HepG2 (cell line): Measurements from ENCODE around the gene PHB1. TPM values are rescaled to one million over a fixed set of nuclear protein-coding genes. Genes with fewer than 3 reads are reported as not detected.

Source experiments
- ATAC-seq: fragments of 200-7000 bp; cut with Tn5 transposase; 3 replicates; pipeline ENCODE4 v1.9.1; 2020; ENCODE audit warnings: mild to moderate bottlenecking, moderate library complexity
- BruUV-seq: library from RNA; stranded (reverse); fragments of 400-500 nt; replicated peaks from 2 replicates; lab custom pipeline; 2021; lab: Mats Ljungman, UMichigan
- CTCF ChIA-PET: fragments of 300-600 bp; formaldehyde crosslinking; extraction: SDS; loops from one replicate; lab custom pipeline; 2021; ENCODE audit warnings: low total read pairs, inconsistent platforms, low intra/inter-chr PET ratio; lab: Yijun Ruan, JAX
- POLR2A ChIA-PET: fragments of 350-600 bp; sonication (Branson Sonifier 250); formaldehyde crosslinking; loops from one replicate; lab custom pipeline; 2020; ENCODE audit warnings: antibody characterized with exemption, inconsistent platforms; lab: Yijun Ruan, JAX
- DNase-seq: peaks from one replicate; pipeline ENCODE4 v3.0.0-alpha.2; 2015; ENCODE audit warnings: low spot score
- FAIRE-seq: peaks from 3 replicates; lab custom pipeline; 2011; peaks lifted over from hg19 to GRCh38; lab: Jason Lieb, UNC
- H2AFZ ChIP-seq: one replicate; pipeline ENCODE4 v1.6.1; 2011; ENCODE audit warnings: low read length, inconsistent platforms
- H3K27ac ChIP-seq: fragments of 300-600 bp; 3 replicates; pipeline ENCODE4 v1.8.0; 2011; ENCODE audit warnings: mixed run types, mild to moderate bottlenecking, mixed read lengths, low read length, inconsistent platforms; ENCODE audit not compliant: insufficient read depth; ENCODE audit errors: extremely low read length
- H3K27me3 ChIP-seq, 2 experiments: fragments of 200-600 bp in 1 of 2; 2 replicates in 1 of 2; 3 replicates in 1 of 2; pipeline versions ENCODE4 v1.6.0 to v1.8.0; 2011; ENCODE audit warnings: low read length in 2 of 2, mild to moderate bottlenecking in 2 of 2, moderate library complexity in 2 of 2, inconsistent platforms in 1 of 2; ENCODE audit not compliant: insufficient read depth in 2 of 2, control insufficient read depth in 1 of 2
- H3K36me3 ChIP-seq, 2 experiments: fragments of 200-600 bp in 1 of 2; replicated peaks in 1 of 2; 2 replicates in 1 of 2; 3 replicates in 1 of 2; pipeline versions ENCODE4 v1.5.1 to v1.8.0; 2011; ENCODE audit warnings: low read length in 2 of 2, inconsistent platforms in 1 of 2; ENCODE audit not compliant: insufficient read depth in 2 of 2, control insufficient read depth in 1 of 2
- H3K4me1 ChIP-seq: 2 replicates; pipeline ENCODE4 v1.5.1; 2012; ENCODE audit warnings: low read length, inconsistent platforms; ENCODE audit not compliant: insufficient read depth
- H3K4me2 ChIP-seq: 2 replicates; pipeline ENCODE4 v1.6.0; 2011; ENCODE audit warnings: low read depth, low read length, inconsistent platforms
- H3K4me3 ChIP-seq, 3 experiments: fragments of 200-600 bp in 1 of 3; sonication (generic), shearing (Covaris generic) in 1 of 3; replicated peaks in 1 of 3; 2 replicates each; pipeline ENCODE4 v1.5.1; 2011 to 2016; ENCODE audit warnings: low read length in 3 of 3, inconsistent platforms in 2 of 3, low read depth in 2 of 3, mild to moderate bottlenecking in 2 of 3, control low read depth in 1 of 3, mixed read lengths in 1 of 3; ENCODE audit not compliant: insufficient read depth in 1 of 3
- H3K79me2 ChIP-seq: one replicate; pipeline ENCODE4 v1.6.1; 2011; ENCODE audit warnings: low read length, inconsistent platforms; ENCODE audit not compliant: insufficient read depth
- H3K9ac ChIP-seq: 2 replicates; pipeline ENCODE4 v1.6.0; 2011; ENCODE audit warnings: mild to moderate bottlenecking, low read depth, low read length, inconsistent platforms; ENCODE audit not compliant: insufficient read depth
- H3K9me3 ChIP-seq: 2 replicates; pipeline ENCODE4 v1.5.1; 2012; ENCODE audit warnings: mild to moderate bottlenecking, low read length
- H4K20me1 ChIP-seq: 2 replicates; pipeline ENCODE4 v1.6.0; 2011; ENCODE audit warnings: inconsistent platforms, mild to moderate bottlenecking, low read length, moderate library complexity; ENCODE audit not compliant: insufficient read depth
- MAZ ChIP-seq, 2 experiments: sonication (generic) in 1 of 2; formaldehyde crosslinking in 1 of 2; IDR thresholded peaks; 2 replicates each; pipeline versions ENCODE4 v1.5.0 to v1.6.1; 2012 to 2020; ENCODE audit warnings: low read depth in 2 of 2, mild to moderate bottlenecking in 2 of 2, borderline replicate concordance in 1 of 2, improper control_type of control experiment in 1 of 2, low read length in 1 of 2, missing genetic modification reagents in 1 of 2, moderate library complexity in 1 of 2
- NCOR1 ChIP-seq: fragments of 200-600 bp; sonication (generic); IDR thresholded peaks from 2 replicates; pipeline ENCODE4 v1.7.0; 2017; ENCODE audit warnings: antibody characterized with exemption, low read length, borderline replicate concordance
- POLR2A ChIP-seq, 2 experiments: IDR thresholded peaks; 2 replicates each; pipeline ENCODE4 v1.6.1; 2011; ENCODE audit warnings: low read depth in 2 of 2, low read length in 2 of 2, mild to moderate bottlenecking in 1 of 2, moderate library complexity in 1 of 2; ENCODE audit not compliant: insufficient read depth in 1 of 2
- SALL2 ChIP-seq: sonication (generic); formaldehyde crosslinking; IDR thresholded peaks from 2 replicates; pipeline ENCODE4 v1.8.1; 2023; ENCODE audit warnings: mild to moderate bottlenecking, missing genetic modification reagents, inconsistent platforms
- SP4 ChIP-seq: sonication (generic); formaldehyde crosslinking; IDR thresholded peaks from 2 replicates; pipeline ENCODE4 v1.8.1; 2023; ENCODE audit warnings: mild to moderate bottlenecking, missing genetic modification reagents
- SSRP1 ChIP-seq: IDR thresholded peaks from 2 replicates; pipeline ENCODE4 v1.6.1; 2016; ENCODE audit warnings: control low read depth
- YEATS4 ChIP-seq: sonication (generic); formaldehyde crosslinking; IDR thresholded peaks from 2 replicates; pipeline ENCODE4 v1.4.0; 2020; ENCODE audit warnings: missing genetic modification reagents, borderline replicate concordance
- ZBTB20 ChIP-seq: sonication (generic); formaldehyde crosslinking; IDR thresholded peaks from 2 replicates; pipeline ENCODE4 v1.8.1; 2023; ENCODE audit warnings: missing genetic modification reagents, low read depth, mild to moderate bottlenecking, borderline replicate concordance
- ZNF232 ChIP-seq: sonication (generic); formaldehyde crosslinking; IDR thresholded peaks from 2 replicates; pipeline ENCODE4 v1.4.0; 2020; ENCODE audit warnings: missing genetic modification reagents, borderline replicate concordance
- WGBS: methylation state at CpG from one replicate; pipeline ENCODE4 v1.1.6; 2017; ENCODE audit warnings: low lambda C conversion rate; 5-methylcytosine and 5-hydroxymethylcytosine counted together
- in situ Hi-C: cut with HindIII; loops from 2 replicates; pipeline ENCODE4 v1.10.0; 2017; ENCODE audit warnings: low pct_unique_long_range_greater_than_20kb; ENCODE audit not compliant: extremely low pct_ligation_motif_present
- intact Hi-C: fragments of 100-400 bp; cut with micrococcal nuclease; formaldehyde crosslinking; loops from one replicate; pipeline ENCODE4 v1.10.0; 2022; ENCODE audit not compliant: unreplicated experiment
- polyA plus RNA-seq, 8 experiments: library from polyadenylated mRNA; depleted of rRNA in 3 of 8; stranded (reverse) in 7 of 8; unstranded in 1 of 8; fragments of >200 nt; fragmentation: Illumina TruSeq in 4 of 8; extraction: Trizol in 4 of 8; gene quantifications; 2 replicates each; pipeline versions ENCODE4 v1.2.1 to v1.2.3, GENCODE V29; 2011 to 2016; ENCODE audit warnings: low read depth in 4 of 8, missing spikeins in 1 of 8, mixed read lengths in 1 of 8; ENCODE audit not compliant: insufficient read depth in 1 of 8
- total RNA-seq, 5 experiments: library from RNA; depleted of rRNA; stranded (reverse); fragments of >200 nt; fragmentation: Illumina TruSeq; extraction: Trizol; gene quantifications; 2 replicates each; pipeline ENCODE4 v1.2.3, GENCODE V29; 2016; ENCODE audit warnings: low read depth in 1 of 5
- TF ChIP-seq, protein P1 (sequence below): sonication (generic); formaldehyde crosslinking; IDR thresholded peaks from 2 replicates; pipeline ENCODE4 v1.5.0; 2020; ENCODE audit warnings: mild to moderate bottlenecking, missing genetic modification reagents
- TF ChIP-seq, protein P2 (sequence below): sonication (generic); formaldehyde crosslinking; IDR thresholded peaks from 2 replicates; pipeline ENCODE4 v1.5.0; 2020; ENCODE audit warnings: missing genetic modification reagents, mild to moderate bottlenecking, borderline replicate concordance
- TF ChIP-seq, protein P3 (sequence below): sonication (generic); formaldehyde crosslinking; IDR thresholded peaks from 2 replicates; pipeline ENCODE4 v1.4.0; 2020; ENCODE audit warnings: missing genetic modification reagents, mild to moderate bottlenecking, borderline replicate concordance
- TF ChIP-seq, protein P4 (sequence below): IDR thresholded peaks from 2 replicates; pipeline ENCODE4 v1.6.1; 2016; ENCODE audit warnings: missing biosample characterization, missing genetic modification reagents, low read depth

The PHB1 gene
- total and polyA plus RNA-seq, 2 of the 13 experiments (the other 11 are each of a cell fraction or from before 2014, with no cell fraction given) = 515 to 688 TPM

DNA sequence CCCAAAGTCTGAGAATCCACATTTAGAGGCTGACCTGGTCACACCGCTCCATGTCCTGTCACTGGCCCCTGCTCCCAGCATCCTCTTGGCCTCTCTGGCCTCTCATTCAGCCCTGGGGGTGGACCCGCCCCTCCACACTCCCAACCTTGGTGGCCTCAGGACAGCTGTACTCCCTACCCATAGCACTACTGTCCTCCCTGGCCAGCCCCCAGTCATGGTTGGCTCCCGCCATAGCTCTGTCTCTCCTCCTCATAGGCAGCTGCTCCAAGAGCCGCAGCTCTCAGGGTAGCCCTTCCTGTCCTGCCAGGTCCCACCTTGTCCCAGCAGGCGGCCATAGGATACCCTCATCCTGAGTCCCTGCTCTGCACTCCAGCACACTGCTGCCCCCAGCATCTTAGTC, 38.0 kb upstream of the PHB1 start (continued):
- TF ChIP-seq, protein P1, sequence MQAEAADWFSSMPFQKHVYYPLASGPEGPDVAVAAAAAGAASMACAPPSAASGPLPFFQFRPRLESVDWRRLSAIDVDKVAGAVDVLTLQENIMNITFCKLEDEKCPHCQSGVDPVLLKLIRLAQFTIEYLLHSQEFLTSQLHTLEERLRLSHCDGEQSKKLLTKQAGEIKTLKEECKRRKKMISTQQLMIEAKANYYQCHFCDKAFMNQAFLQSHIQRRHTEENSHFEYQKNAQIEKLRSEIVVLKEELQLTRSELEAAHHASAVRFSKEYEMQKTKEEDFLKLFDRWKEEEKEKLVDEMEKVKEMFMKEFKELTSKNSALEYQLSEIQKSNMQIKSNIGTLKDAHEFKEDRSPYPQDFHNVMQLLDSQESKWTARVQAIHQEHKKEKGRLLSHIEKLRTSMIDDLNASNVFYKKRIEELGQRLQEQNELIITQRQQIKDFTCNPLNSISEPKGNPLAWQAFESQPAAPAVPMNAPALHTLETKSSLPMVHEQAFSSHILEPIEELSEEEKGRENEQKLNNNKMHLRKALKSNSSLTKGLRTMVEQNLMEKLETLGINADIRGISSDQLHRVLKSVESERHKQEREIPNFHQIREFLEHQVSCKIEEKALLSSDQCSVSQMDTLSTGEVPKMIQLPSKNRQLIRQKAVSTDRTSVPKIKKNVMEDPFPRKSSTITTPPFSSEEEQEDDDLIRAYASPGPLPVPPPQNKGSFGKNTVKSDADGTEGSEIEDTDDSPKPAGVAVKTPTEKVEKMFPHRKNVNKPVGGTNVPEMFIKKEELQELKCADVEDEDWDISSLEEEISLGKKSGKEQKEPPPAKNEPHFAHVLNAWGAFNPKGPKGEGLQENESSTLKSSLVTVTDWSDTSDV (CRISPR knock-in tag) = no peak

DNA sequence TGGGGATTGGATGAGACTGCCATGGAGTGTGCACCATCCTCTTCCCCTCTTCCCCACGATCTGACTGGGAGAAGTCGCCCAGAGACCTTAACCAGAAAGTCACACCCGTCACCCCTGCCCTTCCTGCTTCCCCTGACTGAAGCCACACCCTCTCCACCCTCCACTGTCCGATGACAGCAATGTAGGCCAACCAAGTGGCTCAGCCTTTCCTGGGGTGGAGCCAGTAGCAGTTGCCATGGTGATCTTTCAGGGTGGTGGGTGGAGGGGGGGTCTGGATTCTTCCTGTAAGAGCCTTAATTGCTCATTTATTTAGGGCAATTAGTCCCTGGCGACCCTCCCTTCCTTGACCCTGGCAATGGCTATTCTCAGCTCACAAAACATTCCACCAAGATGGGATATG, 37.5 kb upstream of the PHB1 start:
- no peaks in the 10 kb centered on the region for H3K9me3 ChIP-seq
- no peak for FAIRE-seq
- no peak overlapping the region for H3K9ac ChIP-seq
- no peak overlapping the region for H3K27ac ChIP-seq
- ChIA-PET POLR2A (no interaction called here), CTCF (no interaction called here)
- no TSS peak for BruUV-seq
- H3K27me3 ChIP-seq = peaks cover 8 to 43% of the 10 kb centered on the region in 2 experiments; a peak in 4 of 5 replicates
- no peaks in the 10 kb centered on the region for H3K79me2 ChIP-seq
- H3K4me3 ChIP-seq = no peak overlapping the region
- H2AFZ ChIP-seq = no peak overlapping the region
- ATAC-seq = no peak
- intact Hi-C loops (no loop called here), in situ Hi-C loops (no loop called here)
- no peaks in the 10 kb centered on the region for H3K36me3 ChIP-seq
- TF ChIP-seq MAZ (IDR thresholded peaks at IDR 0.05; ENCODE audit: borderline replicate concordance, low read depth, low read length) = no peak
- no peak for TF ChIP-seq MAZ (CRISPR knock-in tag; IDR thresholded peaks at IDR 0.05; ENCODE audit: low read depth)
- TF ChIP-seq SSRP1 (CRISPR knock-in tag) = no peak
- no peak for TF ChIP-seq YEATS4
- no peak for TF ChIP-seq ZBTB20
- TF ChIP-seq POLR2A (IDR thresholded peaks at IDR 0.05; ENCODE audit: insufficient read depth in 1 of 2, low read depth in 2 of 2, low read length in 2 of 2) = no peak
- TF ChIP-seq, protein P2, sequence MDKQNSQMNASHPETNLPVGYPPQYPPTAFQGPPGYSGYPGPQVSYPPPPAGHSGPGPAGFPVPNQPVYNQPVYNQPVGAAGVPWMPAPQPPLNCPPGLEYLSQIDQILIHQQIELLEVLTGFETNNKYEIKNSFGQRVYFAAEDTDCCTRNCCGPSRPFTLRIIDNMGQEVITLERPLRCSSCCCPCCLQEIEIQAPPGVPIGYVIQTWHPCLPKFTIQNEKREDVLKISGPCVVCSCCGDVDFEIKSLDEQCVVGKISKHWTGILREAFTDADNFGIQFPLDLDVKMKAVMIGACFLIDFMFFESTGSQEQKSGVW = no peak
- TF ChIP-seq, protein P3, sequence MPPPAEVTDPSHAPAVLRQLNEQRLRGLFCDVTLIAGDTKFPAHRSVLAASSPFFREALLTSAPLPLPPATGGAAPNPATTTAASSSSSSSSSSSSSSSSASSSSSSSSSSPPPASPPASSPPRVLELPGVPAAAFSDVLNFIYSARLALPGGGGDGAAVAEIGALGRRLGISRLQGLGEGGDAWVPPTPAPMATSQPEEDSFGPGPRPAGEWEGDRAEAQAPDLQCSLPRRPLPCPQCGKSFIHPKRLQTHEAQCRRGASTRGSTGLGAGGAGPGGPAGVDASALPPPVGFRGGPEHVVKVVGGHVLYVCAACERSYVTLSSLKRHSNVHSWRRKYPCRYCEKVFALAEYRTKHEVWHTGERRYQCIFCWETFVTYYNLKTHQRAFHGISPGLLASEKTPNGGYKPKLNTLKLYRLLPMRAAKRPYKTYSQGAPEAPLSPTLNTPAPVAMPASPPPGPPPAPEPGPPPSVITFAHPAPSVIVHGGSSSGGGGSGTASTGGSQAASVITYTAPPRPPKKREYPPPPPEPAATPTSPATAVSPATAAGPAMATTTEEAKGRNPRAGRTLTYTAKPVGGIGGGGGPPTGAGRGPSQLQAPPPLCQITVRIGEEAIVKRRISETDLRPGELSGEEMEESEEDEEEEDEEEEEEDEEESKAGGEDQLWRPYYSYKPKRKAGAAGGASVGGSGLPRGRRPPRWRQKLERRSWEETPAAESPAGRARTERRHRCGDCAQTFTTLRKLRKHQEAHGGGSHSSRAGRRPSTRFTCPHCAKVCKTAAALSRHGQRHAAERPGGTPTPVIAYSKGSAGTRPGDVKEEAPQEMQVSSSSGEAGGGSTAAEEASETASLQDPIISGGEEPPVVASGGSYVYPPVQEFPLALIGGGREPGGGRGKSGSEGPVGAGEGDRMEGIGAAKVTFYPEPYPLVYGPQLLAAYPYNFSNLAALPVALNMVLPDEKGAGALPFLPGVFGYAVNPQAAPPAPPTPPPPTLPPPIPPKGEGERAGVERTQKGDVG (CRISPR knock-in tag) = no peak
- TF ChIP-seq SP4 (CRISPR knock-in tag) = no peak
- TF ChIP-seq SALL2 (CRISPR knock-in tag) = no peak
- TF ChIP-seq NCOR1 = no peak
- TF ChIP-seq, protein P4, sequence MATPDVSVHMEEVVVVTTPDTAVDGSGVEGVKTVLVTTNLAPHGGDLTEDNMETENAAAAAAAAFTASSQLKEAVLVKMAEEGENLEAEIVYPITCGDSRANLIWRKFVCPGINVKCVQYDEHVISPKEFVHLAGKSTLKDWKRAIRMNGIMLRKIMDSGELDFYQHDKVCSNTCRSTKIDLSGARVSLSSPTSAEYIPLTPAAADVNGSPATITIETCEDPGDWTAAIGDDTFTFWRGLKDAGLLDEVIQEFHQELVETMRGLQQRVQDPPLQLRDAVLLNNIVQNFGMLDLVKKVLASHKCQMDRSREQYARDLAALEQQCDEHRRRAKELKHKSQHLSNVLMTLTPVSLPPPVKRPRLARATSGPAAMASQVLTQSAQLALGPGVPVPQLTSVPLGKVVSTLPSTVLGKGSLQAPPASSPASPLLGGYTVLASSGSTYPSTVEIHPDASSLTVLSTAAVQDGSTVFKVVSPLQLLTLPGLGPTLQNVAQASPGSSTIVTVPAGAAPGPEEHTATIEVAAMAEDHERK (CRISPR knock-in tag) = no peak
- TF ChIP-seq ZNF232 (CRISPR knock-in tag) = no peak
- peaks cover 40% of the 10 kb centered on the region for H3K4me1 ChIP-seq
- 58% methylated on average over 5 of the region's 5 CpGs for WGBS
- no peak overlapping the region for H3K4me2 ChIP-seq
- no peak for DNase-seq
- no peaks in the 10 kb centered on the region for H4K20me1 ChIP-seq
